Measurements from ENCODE around the gene KRTAP1-3. TPM values are rescaled to one million over a fixed set of nuclear protein-coding genes. Genes with fewer than 3 reads are reported as not detected.
A peak's percentile ranks its signal among the peaks of the same experiment; 100 is the strongest.

The KRTAP1-3 gene
- total and polyA plus RNA-seq, 2 of the 4 experiments (the other 2 are of a cell fraction): not detected

DNA sequence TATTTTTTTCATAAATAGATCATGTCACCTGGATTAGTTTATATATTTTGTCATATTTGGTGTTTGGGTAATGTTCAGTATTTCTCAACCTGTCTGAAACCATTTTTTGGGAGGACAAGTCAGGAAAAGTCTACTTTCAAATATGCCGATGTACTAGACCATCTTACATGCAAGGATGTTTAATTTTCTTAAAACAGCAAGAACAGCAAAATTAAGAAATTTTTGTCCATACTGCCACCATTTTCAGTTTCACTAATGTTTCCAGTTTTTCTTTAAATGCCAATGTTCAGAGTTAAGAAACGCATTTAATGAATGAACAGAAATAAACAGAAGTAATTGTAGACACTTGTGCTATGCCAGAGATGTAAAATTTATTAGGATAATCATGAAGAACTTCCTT lies 41.6 kb downstream of the KRTAP1-3 start:
- in situ Hi-C loops (cut with MboI; ENCODE audit: low sequenced_read_pairs): no loop called here

More for the DNA sequence above, 41.6 kb downstream of the KRTAP1-3 start:
- Histone ChIP-seq H4K8ac (ENCODE audit: low read depth in 2 of 2, low read length in 2 of 2) (no peak overlapping the region), H3K18ac (ENCODE audit: low read depth, low read length) (no peak overlapping the region), H2AK9ac (replicated peaks; ENCODE audit: low read depth, low read length, poor library complexity) (no peak overlapping the region), H3K4ac (ENCODE audit: low read depth, low read length) (no peak overlapping the region), H3K56ac (ENCODE audit: extremely low read depth, insufficient read depth, low read length) (no peak overlapping the region), H2BK15ac (ENCODE audit: low read depth, low read length) (no peak overlapping the region), H3K4me2 (ENCODE audit: low read depth, low read length) (no peak overlapping the region), H2BK20ac (ENCODE audit: low read depth, low read length) (no peak overlapping the region), H2BK120ac (ENCODE audit: low read depth, low read length) (no peak overlapping the region), H2AK5ac (ENCODE audit: low read depth, low read length) (no peak overlapping the region), H2AFZ (replicated peaks; ENCODE audit: low read length, poor library complexity) (no peak overlapping the region), H4K20me1 (ENCODE audit: insufficient read depth, low read length) (no peaks in the 10 kb centered on the region), H3K9me3 (ENCODE audit: control insufficient read depth, insufficient read depth, low read length) (no peaks in the 10 kb centered on the region), H2BK5ac (ENCODE audit: low read depth, low read length, poor library complexity, severe bottlenecking) (no peak overlapping the region), H3K9me1 (ENCODE audit: insufficient read depth, low read length) (no peaks in the 10 kb centered on the region), H3K14ac (replicated peaks; ENCODE audit: low read depth, low read length) (no peak overlapping the region), H4K91ac (ENCODE audit: insufficient read depth, low read depth, low read length) (no peak overlapping the region), H4K5ac (ENCODE audit: low read depth, low read length) (no peak overlapping the region), H3K4me3 (ENCODE audit: insufficient read depth, low read depth, low read length) (no peak overlapping the region), H3K23ac (ENCODE audit: low read depth, low read length) (no peak overlapping the region), H3K27ac (ENCODE audit: insufficient read depth, low read length) (no peak overlapping the region), H3K36me3 (ENCODE audit: control insufficient read depth, insufficient read depth, low read length) (no peaks in the 10 kb centered on the region), H3K27me3 (ENCODE audit: control insufficient read depth, insufficient read depth, low read length) (no peaks in the 10 kb centered on the region), H3K9ac (ENCODE audit: low read depth, low read length) (no peak overlapping the region), H3K79me1 (ENCODE audit: low read depth in 1 of 2, low read length in 2 of 2) (no peaks in the 10 kb centered on the region), H3K4me1 (ENCODE audit: control insufficient read depth, insufficient read depth, low read length) (no peaks in the 10 kb centered on the region)
- DNase-seq: no peak
- CTCF ChIA-PET: no interaction called here
- no peak for ATAC-seq (ENCODE audit: low read depth)
- WGBS, 2 experiments (ENCODE audit: extremely low coverage in 2 of 2, insufficient read length in 1 of 2): 100% methylated on average over 1 of the region's 2 CpGs; no CpG with 5 or more reads in 1 of the 2 experiments
- no peak for TF ChIP-seq NFE2L2 (IDR thresholded peaks at IDR 0.05; ENCODE audit: low read depth, low read length)
- TF ChIP-seq CEBPB (IDR thresholded peaks at IDR 0.05; ENCODE audit: low read depth, low read length): no peak
- peak; percentile 45 for TF ChIP-seq MAFK (IDR thresholded peaks at IDR 0.05; ENCODE audit: low read depth, low read length)
- no peak for TF ChIP-seq RCOR1 (IDR thresholded peaks at IDR 0.05; ENCODE audit: insufficient replicate concordance, low read length)
- dilution Hi-C loops (cut with HindIII; ENCODE audit: low sequenced_read_pairs, unreplicated experiment): no loop called here
- intact Hi-C loops (cut with micrococcal nuclease): no loop called here
- POLR2A ChIA-PET (ENCODE audit: unreplicated experiment): no interaction called here
- BruUV-seq (replicated peaks): no TSS peak

All from IMR-90 (cell line).